ENCODE measurements around the gene OSBPL10.

Gene OSBPL10

GRCh38 chr3:31624083-31624709, 356.9 kb downstream of the OSBPL10 start:
- no peak for DNase-seq (ENCODE audit: extremely low read depth, low read depth)
- no peak overlapping the region for H3K4me3 ChIP-seq (replicated peaks; ENCODE audit: low read depth, low read length)
- no peak for TF ChIP-seq CTCF (IDR thresholded peaks at IDR 0.05; ENCODE audit: low read depth, low read length, missing control alignments)

GRCh38 chr3:31622636-31623288, 358.3 kb downstream of the OSBPL10 start:
- no peak for TF ChIP-seq CTCF (IDR thresholded peaks at IDR 0.05; ENCODE audit: low read depth, low read length, missing control alignments)
- no peak overlapping the region for H3K4me3 ChIP-seq (replicated peaks; ENCODE audit: low read depth, low read length)
- no peak for DNase-seq (ENCODE audit: extremely low read depth, low read depth)

- no peak for DNase-seq (ENCODE audit: extremely low read depth, low read depth)
- H3K4me3 ChIP-seq (replicated peaks; ENCODE audit: low read depth, low read length), result no peak overlapping the region
- TF ChIP-seq CTCF (IDR thresholded peaks at IDR 0.05; ENCODE audit: low read depth, low read length, missing control alignments), result no peak
Observed at GRCh38 chr3:31621314-31621713, 359.7 kb downstream of the OSBPL10 start.

GRCh38 chr3:31620656-31621055, 360.4 kb downstream of the OSBPL10 start:
- no peak for TF ChIP-seq CTCF (IDR thresholded peaks at IDR 0.05; ENCODE audit: low read depth, low read length, missing control alignments)
- H3K4me3 ChIP-seq (replicated peaks; ENCODE audit: low read depth, low read length), result no peak overlapping the region
- DNase-seq (ENCODE audit: extremely low read depth, low read depth), result no peak

- no peak for TF ChIP-seq CTCF (IDR thresholded peaks at IDR 0.05; ENCODE audit: low read depth, low read length, missing control alignments)
- no peak for DNase-seq (ENCODE audit: extremely low read depth, low read depth)
- H3K4me3 ChIP-seq (replicated peaks; ENCODE audit: low read depth, low read length), result no peak overlapping the region
Observed at GRCh38 chr3:31616711-31617110, 364.4 kb downstream of the OSBPL10 start.

GRCh38 chr3:31615071-31615875, 365.8 kb downstream of the OSBPL10 start:
- H3K4me3 ChIP-seq (replicated peaks; ENCODE audit: low read depth, low read length), result no peak overlapping the region
- no peak for TF ChIP-seq CTCF (IDR thresholded peaks at IDR 0.05; ENCODE audit: low read depth, low read length, missing control alignments)
- no peak for DNase-seq (ENCODE audit: extremely low read depth, low read depth)

Measured in HFF-Myc (cell line).